GM18499 (cell line): ENCODE measurements around the gene IGSF9.

Experiments used
- ATAC-seq: cut with Tn5 transposase; IDR thresholded peaks from one replicate; pipeline ENCODE4 v1.9.1; 2021; ENCODE audit warnings: moderate number of reproducible peaks; ENCODE audit not compliant: insufficient read depth, unreplicated experiment

The IGSF9 gene

GRCh38 chr1:159881622-159882526 lies 63.5 kb downstream of the IGSF9 start:
- ATAC-seq, result no peak

- no peak for ATAC-seq
Measured at GRCh38 chr1:159880430-159880829, 65.0 kb downstream of the IGSF9 start.

DNA sequence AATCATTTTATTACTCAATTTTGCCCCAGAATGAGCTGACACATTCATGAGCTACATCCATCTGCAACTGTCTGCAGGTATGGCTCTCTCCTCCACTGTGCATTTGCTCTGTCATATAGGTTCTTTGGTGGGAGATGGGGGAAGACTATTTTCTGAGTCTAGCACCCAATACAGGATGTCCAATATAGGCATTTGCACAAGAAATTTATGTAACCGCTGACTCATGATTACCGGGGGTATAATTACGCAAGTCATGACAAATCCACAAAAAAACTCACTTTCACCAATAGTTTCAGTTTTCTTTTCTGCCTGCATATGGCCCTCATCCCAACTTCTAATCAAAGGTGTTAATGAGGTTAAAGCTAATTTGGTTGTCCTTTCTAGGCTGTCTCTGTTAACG lies 65.4 kb downstream of the IGSF9 start:
- no peak for ATAC-seq

DNA sequence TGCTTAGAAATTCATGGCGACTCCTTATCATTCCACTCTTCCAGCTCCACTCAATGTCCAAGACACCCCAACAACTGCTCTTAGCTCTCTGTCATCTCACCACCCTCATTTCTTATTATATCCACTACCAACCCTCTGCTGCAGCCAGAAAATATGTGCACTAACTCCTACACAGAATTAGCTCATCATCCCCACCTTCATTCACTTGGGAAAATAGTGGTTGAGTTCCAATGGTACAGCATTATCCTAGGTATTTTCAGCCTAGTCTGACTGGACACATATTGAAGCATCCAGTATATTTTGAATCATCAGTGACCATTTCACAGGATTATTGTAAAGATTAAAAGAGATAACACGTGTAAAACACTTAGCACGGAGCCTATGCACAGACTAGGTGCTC lies 66.3 kb downstream of the IGSF9 start:
- no peak for ATAC-seq

DNA sequence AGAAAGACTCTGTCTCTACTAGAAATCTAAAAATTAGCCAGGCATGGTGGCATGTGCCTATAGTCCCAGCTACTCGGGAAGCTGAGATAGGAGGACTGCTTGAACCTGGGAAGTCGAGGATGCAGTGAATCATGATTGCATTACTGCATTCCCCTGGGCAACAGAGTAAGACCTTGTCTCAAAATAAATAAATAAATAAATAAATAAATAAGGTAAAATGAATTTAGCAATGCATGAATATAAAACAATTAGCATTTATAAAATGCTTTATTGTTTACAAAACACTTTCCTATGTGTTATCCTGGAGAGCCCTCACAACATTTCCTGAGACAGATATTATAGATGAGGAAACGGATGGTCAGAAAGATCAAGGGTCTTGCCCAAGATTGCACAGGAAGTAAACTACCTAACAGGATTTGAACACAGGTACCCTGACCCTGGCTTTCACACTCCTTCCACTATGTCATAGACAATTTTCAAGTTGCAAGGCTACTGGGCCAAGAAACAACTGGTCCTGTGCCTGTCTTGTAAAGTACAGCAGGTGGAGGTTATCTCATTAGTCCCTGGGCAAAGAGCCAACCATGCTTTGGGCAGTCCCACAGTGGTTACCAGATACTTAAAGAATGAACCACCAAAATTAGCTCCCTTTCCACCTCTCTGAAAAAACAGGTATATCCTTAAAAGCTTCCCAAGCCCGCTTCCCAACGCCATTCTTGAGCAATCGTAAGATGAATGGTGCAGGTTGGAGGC lies 67.5 kb downstream of the IGSF9 start:
- no peak for ATAC-seq
